OCI-LY7 (cell line): ENCODE measurements around the gene ZCCHC4. TPM values are rescaled to one million over a fixed set of nuclear protein-coding genes. Genes with fewer than 3 reads are reported as not detected.

Experiments used
- BruUV-seq: library from RNA; stranded (reverse); fragments of 400-500 nt; replicated peaks from 2 replicates; lab custom pipeline; 2021; lab: Mats Ljungman, UMichigan
- CTCF ChIA-PET: fragments of 300-600 bp; sonication (Branson Sonifier 250); formaldehyde crosslinking; loops from one replicate; lab custom pipeline; 2022; ENCODE audit warnings: antibody characterized with exemption; ENCODE audit not compliant: unreplicated experiment; lab: Charles Lee
- POLR2A ChIA-PET: fragments of 300-600 bp; sonication (Branson Sonifier 250); formaldehyde crosslinking; loops from one replicate; lab custom pipeline; 2022; ENCODE audit warnings: antibody characterized with exemption; lab: Charles Lee
- DNase-seq: peaks from one replicate; pipeline ENCODE4 v3.0.0-alpha.2; 2015; ENCODE audit warnings: low spot score
- H2AFZ ChIP-seq: fragments of 200-600 bp; sonication (generic), shearing (Covaris generic); 2 replicates; pipeline ENCODE4 v1.6.1; 2014; ENCODE audit warnings: mild to moderate bottlenecking, antibody characterized with exemption, low read length, moderate library complexity
- H3K27ac ChIP-seq: fragments of 200-600 bp; sonication (generic); 2 replicates; pipeline ENCODE4 v1.5.1; 2014; ENCODE audit warnings: mixed run types, low read depth, mild to moderate bottlenecking, moderate library complexity, low read length, inconsistent platforms; ENCODE audit not compliant: poor library complexity, severe bottlenecking
- H3K36me3 ChIP-seq: fragments of 200-600 bp; sonication (generic); 2 replicates; pipeline ENCODE4 v1.6.1; 2014; ENCODE audit warnings: mild to moderate bottlenecking, antibody characterized with exemption, low read length, moderate library complexity, mixed read lengths; ENCODE audit not compliant: insufficient read depth
- H3K4me1 ChIP-seq: fragments of 200-600 bp; sonication (generic); 2 replicates; pipeline ENCODE4 v1.5.1; 2014; ENCODE audit warnings: mild to moderate bottlenecking, low read length; ENCODE audit not compliant: insufficient read depth, poor library complexity, severe bottlenecking
- H3K4me2 ChIP-seq: fragments of 200-600 bp; sonication (generic); 2 replicates; pipeline ENCODE4 v1.6.1; 2014; ENCODE audit warnings: mild to moderate bottlenecking, low read length
- H3K4me3 ChIP-seq: fragments of 200-600 bp; sonication (generic); 2 replicates; pipeline ENCODE4 v1.5.1; 2014; ENCODE audit warnings: mild to moderate bottlenecking, low read depth, low read length; ENCODE audit not compliant: poor library complexity, severe bottlenecking
- H3K79me2 ChIP-seq: fragments of 200-600 bp; sonication (generic); 2 replicates; pipeline ENCODE4 v1.6.1; 2016; ENCODE audit warnings: low read depth, mild to moderate bottlenecking, low read length, moderate library complexity, mixed read lengths; ENCODE audit not compliant: insufficient read depth
- H3K9me2 ChIP-seq: fragments of 200-600 bp; sonication (generic); 2 replicates; pipeline ENCODE4 v1.6.1; 2016; ENCODE audit warnings: mild to moderate bottlenecking, low read length, mixed read lengths; ENCODE audit not compliant: insufficient read depth
- H3K9me3 ChIP-seq: fragments of 200-600 bp; sonication (generic); 2 replicates; pipeline ENCODE4 v1.6.1; 2014; ENCODE audit warnings: mild to moderate bottlenecking, mixed run types, low read length, mixed read lengths
- H4K20me1 ChIP-seq: fragments of 200-600 bp; sonication (generic); 2 replicates; pipeline ENCODE4 v1.6.1; 2014; ENCODE audit warnings: mild to moderate bottlenecking, antibody characterized with exemption, low read length, moderate library complexity, mixed read lengths; ENCODE audit not compliant: insufficient read depth
- EZH2phosphoT487 ChIP-seq: fragments of 200-600 bp; sonication (generic); IDR thresholded peaks from 2 replicates; pipeline ENCODE4 v1.6.1; 2018; ENCODE audit warnings: low read depth, borderline replicate concordance, mild to moderate bottlenecking, mixed run types, antibody characterized with exemption, low read length, moderate library complexity, mixed read lengths
- intact Hi-C: fragments of 100-400 bp; cut with micrococcal nuclease; formaldehyde crosslinking; loops from one replicate; pipeline ENCODE4 v1.10.0; 2022; ENCODE audit not compliant: unreplicated experiment
- total RNA-seq, 2 experiments: library from RNA; depleted of rRNA in 1 of 2; stranded (reverse); fragments of >200 nt in 1 of 2; shearing (Covaris generic) in 1 of 2; gene quantifications; 2 replicates each; pipeline ENCODE4 v1.2.3, GENCODE V29; 2014 to 2022
- TF ChIP-seq, protein P1 (sequence below): fragments of 200-600 bp; sonication (generic); conservative IDR thresholded peaks from 2 replicates; pipeline ENCODE4 v1.5.1; 2014; ENCODE audit warnings: mild to moderate bottlenecking, antibody characterized with exemption, low read length, moderate library complexity, mixed read lengths

The ZCCHC4 gene
- total RNA-seq, 2 experiments from 2014 or later = 14.9 to 15.2 TPM

DNA sequence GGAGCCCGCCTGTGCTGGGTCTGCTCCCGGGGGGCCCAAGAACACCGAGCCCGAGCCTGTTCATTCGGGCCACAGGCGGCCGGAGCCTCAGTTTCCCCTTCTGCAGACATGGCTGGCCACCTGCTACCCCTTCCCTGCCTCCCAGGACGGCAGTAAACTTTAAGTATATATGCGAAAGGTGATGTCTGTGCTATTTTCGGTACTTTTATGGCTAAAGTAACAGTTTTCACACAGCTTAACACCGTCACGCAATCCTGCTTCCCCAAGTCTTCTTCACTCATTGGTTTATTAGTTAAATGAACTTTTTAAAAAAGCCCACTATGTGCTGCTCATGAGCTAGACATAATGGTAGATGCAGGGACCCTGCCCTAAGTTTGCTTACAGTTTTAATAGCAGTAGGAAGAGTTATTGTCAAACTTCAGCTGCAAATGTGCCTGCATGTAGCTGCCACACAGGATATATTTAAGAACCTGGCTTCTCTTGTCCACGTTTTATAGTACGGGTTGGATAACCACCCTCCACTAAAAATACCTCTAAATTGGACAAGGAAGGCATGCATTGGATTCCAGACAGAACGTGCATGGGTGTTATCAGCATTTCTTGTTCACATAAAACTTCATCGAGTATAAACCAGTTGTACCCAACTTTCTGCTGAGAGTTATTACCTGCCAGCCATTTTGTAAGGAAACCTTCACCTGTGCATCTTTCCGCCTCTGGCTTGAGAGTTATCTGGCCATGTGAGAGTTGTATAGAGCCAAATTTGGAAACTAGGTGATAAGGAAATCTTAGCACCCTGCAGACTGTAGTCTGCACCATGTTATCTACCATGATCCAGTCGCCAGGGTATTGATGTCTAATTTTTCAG lies 65.2 kb downstream of the ZCCHC4 start:
- Histone ChIP-seq H2AFZ (peak overlapping the region; percentile 93), H3K36me3 (peaks cover 48% of the 10 kb centered on the region), H3K9me3 (no peaks in the 10 kb centered on the region), H3K4me2 (peak overlapping the region; percentile 70), H3K4me3 (peak overlapping the region; percentile 100), H3K4me1 (peaks cover 24% of the 10 kb centered on the region), H4K20me1 (no peaks in the 10 kb centered on the region), H3K27ac (peak overlapping the region; percentile 54), H3K79me2 (peaks cover 30% of the 10 kb centered on the region), H3K9me2 (no peaks in the 10 kb centered on the region)
- ChIA-PET POLR2A (interaction anchor here (0.6 to 1.9 kb wide), 6 partner anchors 9 to 218 kb away, joined by 3 to 14 read pairs (median 4); partner anchors contain the start of genes SEPSECS and ZCCHC4), CTCF (interaction anchor here (1.0 to 1.1 kb wide), 2 partner anchors 11 to 65 kb away, joined by 3 read pairs; partner anchors contain the start of gene ZCCHC4)
- DNase-seq = peak; percentile 38
- BruUV-seq = TSS peak; percentile 64
- TF ChIP-seq, protein P1, sequence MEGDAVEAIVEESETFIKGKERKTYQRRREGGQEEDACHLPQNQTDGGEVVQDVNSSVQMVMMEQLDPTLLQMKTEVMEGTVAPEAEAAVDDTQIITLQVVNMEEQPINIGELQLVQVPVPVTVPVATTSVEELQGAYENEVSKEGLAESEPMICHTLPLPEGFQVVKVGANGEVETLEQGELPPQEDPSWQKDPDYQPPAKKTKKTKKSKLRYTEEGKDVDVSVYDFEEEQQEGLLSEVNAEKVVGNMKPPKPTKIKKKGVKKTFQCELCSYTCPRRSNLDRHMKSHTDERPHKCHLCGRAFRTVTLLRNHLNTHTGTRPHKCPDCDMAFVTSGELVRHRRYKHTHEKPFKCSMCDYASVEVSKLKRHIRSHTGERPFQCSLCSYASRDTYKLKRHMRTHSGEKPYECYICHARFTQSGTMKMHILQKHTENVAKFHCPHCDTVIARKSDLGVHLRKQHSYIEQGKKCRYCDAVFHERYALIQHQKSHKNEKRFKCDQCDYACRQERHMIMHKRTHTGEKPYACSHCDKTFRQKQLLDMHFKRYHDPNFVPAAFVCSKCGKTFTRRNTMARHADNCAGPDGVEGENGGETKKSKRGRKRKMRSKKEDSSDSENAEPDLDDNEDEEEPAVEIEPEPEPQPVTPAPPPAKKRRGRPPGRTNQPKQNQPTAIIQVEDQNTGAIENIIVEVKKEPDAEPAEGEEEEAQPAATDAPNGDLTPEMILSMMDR = no peak
- TF ChIP-seq EZH2phosphoT487 = no peak
- intact Hi-C loops = loop anchor here (1.0 to 5.0 kb wide), 4 partner anchors 66 to 796 kb away; partner anchors contain the start of genes DHX15, PI4K2B, SEPSECS and ZCCHC4

GRCh38 chr4:25378437-25378743 lies 65.8 kb downstream of the ZCCHC4 start:
- DNase-seq = no peak
- ChIA-PET POLR2A (interaction anchor here (0.6 to 1.9 kb wide), 5 partner anchors 9 to 450 kb away, joined by 3 to 8 read pairs (median 3); no protein-coding TSS in a partner anchor), CTCF (interaction anchor here (1.1 kb wide), 1 partner anchor 66 kb away, joined by 3 read pairs; the partner anchor contains the start of gene ZCCHC4)
- H2AFZ ChIP-seq = no peak overlapping the region
- H3K4me3 ChIP-seq = peak overlapping the region; percentile 100
- H4K20me1 ChIP-seq = no peaks in the 10 kb centered on the region
- peak overlapping the region; percentile 70 for H3K4me2 ChIP-seq
- H3K27ac ChIP-seq = no peak overlapping the region
- H3K9me3 ChIP-seq = no peaks in the 10 kb centered on the region
- H3K79me2 ChIP-seq = peaks cover 30% of the 10 kb centered on the region
- no TSS peak for BruUV-seq
- intact Hi-C loops = loop anchor here (5.0 kb wide), 2 partner anchors 216 to 796 kb away; partner anchors contain the start of genes DHX15 and SEPSECS
- peaks cover 24% of the 10 kb centered on the region for H3K4me1 ChIP-seq
- H3K36me3 ChIP-seq = peaks cover 54% of the 10 kb centered on the region
- no peaks in the 10 kb centered on the region for H3K9me2 ChIP-seq
- TF ChIP-seq, protein P1 = 0 out of 2 replicates have a peak, but pooled peaks have one; percentile 5
- no peak for TF ChIP-seq EZH2phosphoT487
